ENCODE data around the gene TRAPPC2L.

DNA sequence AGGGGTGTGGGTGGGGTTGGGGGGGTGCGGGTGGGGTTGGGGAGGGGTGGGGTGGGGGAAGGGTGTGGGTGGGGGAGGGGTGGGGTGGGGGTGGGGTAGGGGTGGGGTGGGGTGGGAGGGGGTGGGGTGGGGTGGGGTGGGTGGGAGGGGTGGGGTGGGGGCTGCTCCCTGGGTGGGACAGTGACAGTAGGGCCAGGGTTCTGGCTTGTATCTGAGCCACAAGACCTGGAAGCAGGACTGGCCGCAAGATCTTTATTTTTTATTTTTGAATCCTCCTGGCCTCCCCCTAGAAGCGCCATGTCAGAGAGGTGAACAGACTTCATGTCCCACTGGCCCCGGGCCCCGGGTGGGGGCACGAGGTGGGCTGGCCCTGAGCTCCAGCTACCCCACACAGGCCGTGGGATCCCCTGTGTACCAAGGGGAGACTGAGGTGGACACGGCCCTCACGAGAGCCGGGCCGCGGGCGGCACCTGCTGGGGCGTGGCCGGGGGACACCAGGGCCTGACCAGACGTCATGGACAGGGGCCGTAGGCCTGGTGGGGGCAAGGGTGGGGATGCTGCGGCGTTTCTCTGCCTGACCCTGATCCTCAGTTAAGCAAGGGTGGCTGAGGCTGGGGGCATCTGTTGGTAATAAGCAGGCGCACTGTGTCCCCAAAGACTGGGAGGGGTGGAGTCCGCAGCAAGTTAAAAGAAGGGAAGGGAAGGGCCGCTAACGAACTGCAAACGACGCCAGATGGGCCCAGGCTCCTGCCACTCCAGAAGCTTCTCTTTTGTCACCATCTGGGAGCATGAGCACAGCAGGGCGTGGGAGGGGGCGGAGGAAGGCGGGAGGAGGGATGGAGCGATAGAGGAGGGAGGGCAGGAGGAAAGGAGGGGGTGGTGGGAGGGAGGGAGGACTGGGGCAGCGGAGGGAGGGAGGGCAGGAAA lies 31.8 kb downstream of the TRAPPC2L start:
- TF ChIP-seq SP1 (IDR thresholded peaks at IDR 0.05) (no peak), L3MBTL2 (conservative IDR thresholded peaks at IDR 0.05) (no peak), FOXA1 (IDR thresholded peaks at IDR 0.05) (no peak), ZNF384 (IDR thresholded peaks at IDR 0.05) (no peak), BHLHE40 (IDR thresholded peaks at IDR 0.05; ENCODE audit: borderline replicate concordance) (no peak), FOXK2 (IDR thresholded peaks at IDR 0.05) (no peak), TARDBP (IDR thresholded peaks at IDR 0.05) (no peak), NFRKB (IDR thresholded peaks at IDR 0.05) (no peak), PKNOX1 (IDR thresholded peaks at IDR 0.05) (no peak), LEF1 (IDR thresholded peaks at IDR 0.05; ENCODE audit: borderline replicate concordance) (no peak), FOXM1 (IDR thresholded peaks at IDR 0.05; ENCODE audit: borderline replicate concordance) (no peak), SUZ12 (IDR thresholded peaks at IDR 0.05) (no peak), ELF4 (IDR thresholded peaks at IDR 0.05) (no peak)

All from HEK293T (cell line).